Epithelial cell of proximal tubule (primary cell): ENCODE measurements around the gene FRYL. TPM values are rescaled to one million over a fixed set of nuclear protein-coding genes. Genes with fewer than 3 reads are reported as not detected.
"Not testable (repeated sequence)": the region's sequence is repeated elsewhere in the genome, so short reads cannot be mapped to it uniquely, and the experiment has no call there.

Experiments used
- DNase-seq: peaks from one replicate; pipeline ENCODE4 v3.0.0-alpha.2; 2011; ENCODE audit warnings: low read depth
- H3K4me3 ChIP-seq: 2 replicates; pipeline ENCODE4 v1.5.1; 2011; ENCODE audit warnings: low read depth, mild to moderate bottlenecking, low read length
- CTCF ChIP-seq: conservative IDR thresholded peaks from 2 replicates; pipeline ENCODE4 v1.5.1; 2012; ENCODE audit warnings: low read depth, mild to moderate bottlenecking, low read length
- total RNA-seq: library from RNA; depleted of rRNA; stranded (reverse); fragments of >200 nt; gene quantifications from 2 replicates; pipeline ENCODE4 v1.2.3, GENCODE V29; 2015

FRYL gene
- total RNA-seq, 1 donor from 2014 or later = 22.5 TPM

GRCh38 chr4:48804584-48805301 is 24.7 kb upstream of the FRYL start:
- H3K4me3 ChIP-seq = no peak overlapping the region
- DNase-seq = no peak
- no peak for TF ChIP-seq CTCF

- no peak for DNase-seq
- H3K4me3 ChIP-seq = no peak overlapping the region
- no peak for TF ChIP-seq CTCF
Observed at GRCh38 chr4:48801016-48801715, 21.1 kb upstream of the FRYL start.

GRCh38 chr4:48800155-48800554 is 20.1 kb upstream of the FRYL start:
- not testable (repeated sequence) for DNase-seq, H3K4me3 ChIP-seq

GRCh38 chr4:48799157-48799556 is 19.1 kb upstream of the FRYL start:
- H3K4me3 ChIP-seq = no peak overlapping the region
- no peak for DNase-seq
- no peak for TF ChIP-seq CTCF

GRCh38 chr4:48798117-48798516 is 18.0 kb upstream of the FRYL start:
- no peak overlapping the region for H3K4me3 ChIP-seq
- no peak for DNase-seq
- TF ChIP-seq CTCF = no peak

- no peak overlapping the region for H3K4me3 ChIP-seq
- no peak for TF ChIP-seq CTCF
- no peak for DNase-seq
Observed at GRCh38 chr4:48796927-48797679, 17.0 kb upstream of the FRYL start.

GRCh38 chr4:48796191-48796926 is 16.3 kb upstream of the FRYL start:
- no peak for DNase-seq
- no peak overlapping the region for H3K4me3 ChIP-seq
- TF ChIP-seq CTCF = no peak
